HepG2 (cell line): ENCODE data around the gene PIK3R3. TPM values are rescaled to one million over a fixed set of nuclear protein-coding genes. Genes with fewer than 3 reads are reported as not detected.

Experiments used
- ATAC-seq: fragments of 200-7000 bp; cut with Tn5 transposase; 3 replicates; pipeline ENCODE4 v1.9.1; 2020; ENCODE audit warnings: mild to moderate bottlenecking, moderate library complexity
- BruUV-seq: library from RNA; stranded (reverse); fragments of 400-500 nt; replicated peaks from 2 replicates; lab custom pipeline; 2021; lab: Mats Ljungman, UMichigan
- CTCF ChIA-PET: fragments of 300-600 bp; formaldehyde crosslinking; extraction: SDS; loops from one replicate; lab custom pipeline; 2021; ENCODE audit warnings: low total read pairs, inconsistent platforms, low intra/inter-chr PET ratio; lab: Yijun Ruan, JAX
- POLR2A ChIA-PET: fragments of 350-600 bp; sonication (Branson Sonifier 250); formaldehyde crosslinking; loops from one replicate; lab custom pipeline; 2020; ENCODE audit warnings: antibody characterized with exemption, inconsistent platforms; lab: Yijun Ruan, JAX
- DNase-seq: peaks from one replicate; pipeline ENCODE4 v3.0.0-alpha.2; 2015; ENCODE audit warnings: low spot score
- FAIRE-seq: peaks from 3 replicates; lab custom pipeline; 2011; peaks lifted over from hg19 to GRCh38; lab: Jason Lieb, UNC
- H2AFZ ChIP-seq: one replicate; pipeline ENCODE4 v1.6.1; 2011; ENCODE audit warnings: low read length, inconsistent platforms
- H3K27ac ChIP-seq: fragments of 300-600 bp; 3 replicates; pipeline ENCODE4 v1.8.0; 2011; ENCODE audit warnings: mixed run types, mild to moderate bottlenecking, mixed read lengths, low read length, inconsistent platforms; ENCODE audit not compliant: insufficient read depth; ENCODE audit errors: extremely low read length
- H3K27me3 ChIP-seq, 2 experiments: fragments of 200-600 bp in 1 of 2; 2 replicates in 1 of 2; 3 replicates in 1 of 2; pipeline versions ENCODE4 v1.6.0 to v1.8.0; 2011; ENCODE audit warnings: low read length in 2 of 2, mild to moderate bottlenecking in 2 of 2, moderate library complexity in 2 of 2, inconsistent platforms in 1 of 2; ENCODE audit not compliant: insufficient read depth in 2 of 2, control insufficient read depth in 1 of 2
- H3K36me3 ChIP-seq, 2 experiments: fragments of 200-600 bp in 1 of 2; replicated peaks in 1 of 2; 2 replicates in 1 of 2; 3 replicates in 1 of 2; pipeline versions ENCODE4 v1.5.1 to v1.8.0; 2011; ENCODE audit warnings: low read length in 2 of 2, inconsistent platforms in 1 of 2; ENCODE audit not compliant: insufficient read depth in 2 of 2, control insufficient read depth in 1 of 2
- H3K4me1 ChIP-seq: 2 replicates; pipeline ENCODE4 v1.5.1; 2012; ENCODE audit warnings: low read length, inconsistent platforms; ENCODE audit not compliant: insufficient read depth
- H3K4me2 ChIP-seq: 2 replicates; pipeline ENCODE4 v1.6.0; 2011; ENCODE audit warnings: low read depth, low read length, inconsistent platforms
- H3K4me3 ChIP-seq, 3 experiments: fragments of 200-600 bp in 1 of 3; sonication (generic), shearing (Covaris generic) in 1 of 3; replicated peaks in 1 of 3; 2 replicates each; pipeline ENCODE4 v1.5.1; 2011 to 2016; ENCODE audit warnings: low read length in 3 of 3, inconsistent platforms in 2 of 3, low read depth in 2 of 3, mild to moderate bottlenecking in 2 of 3, control low read depth in 1 of 3, mixed read lengths in 1 of 3; ENCODE audit not compliant: insufficient read depth in 1 of 3
- H3K79me2 ChIP-seq: one replicate; pipeline ENCODE4 v1.6.1; 2011; ENCODE audit warnings: low read length, inconsistent platforms; ENCODE audit not compliant: insufficient read depth
- H3K9ac ChIP-seq: 2 replicates; pipeline ENCODE4 v1.6.0; 2011; ENCODE audit warnings: mild to moderate bottlenecking, low read depth, low read length, inconsistent platforms; ENCODE audit not compliant: insufficient read depth
- H3K9me3 ChIP-seq: 2 replicates; pipeline ENCODE4 v1.5.1; 2012; ENCODE audit warnings: mild to moderate bottlenecking, low read length
- H4K20me1 ChIP-seq: 2 replicates; pipeline ENCODE4 v1.6.0; 2011; ENCODE audit warnings: inconsistent platforms, mild to moderate bottlenecking, low read length, moderate library complexity; ENCODE audit not compliant: insufficient read depth
- EEA1 ChIP-seq: sonication (generic); formaldehyde crosslinking; IDR thresholded peaks from 2 replicates; pipeline ENCODE4 v1.5.1; 2020; ENCODE audit warnings: mild to moderate bottlenecking, missing genetic modification reagents, borderline replicate concordance
- HOXA3 ChIP-seq: sonication (generic); formaldehyde crosslinking; IDR thresholded peaks from 2 replicates; pipeline ENCODE4 v1.5.0; 2020; ENCODE audit warnings: missing genetic modification reagents
- SKI ChIP-seq: fragments of 450-650 bp; IDR thresholded peaks from one replicate; pipeline ENCODE4 v1.6.1; 2018; ENCODE audit warnings: mild to moderate bottlenecking; ENCODE audit not compliant: partially characterized antibody
- TAF15 ChIP-seq: fragments of 200-400 bp; formaldehyde crosslinking; IDR thresholded peaks from one replicate; pipeline ENCODE4 v1.6.1; 2018; ENCODE audit warnings: mild to moderate bottlenecking, low read depth, low read length; ENCODE audit not compliant: poor library complexity, severe bottlenecking
- ZFP37 ChIP-seq: sonication (generic); formaldehyde crosslinking; IDR thresholded peaks from 2 replicates; pipeline ENCODE4 v1.4.0; 2020; ENCODE audit warnings: missing genetic modification reagents, borderline replicate concordance
- in situ Hi-C: cut with HindIII; loops from 2 replicates; pipeline ENCODE4 v1.10.0; 2017; ENCODE audit warnings: low pct_unique_long_range_greater_than_20kb; ENCODE audit not compliant: extremely low pct_ligation_motif_present
- intact Hi-C: fragments of 100-400 bp; cut with micrococcal nuclease; formaldehyde crosslinking; loops from one replicate; pipeline ENCODE4 v1.10.0; 2022; ENCODE audit not compliant: unreplicated experiment
- polyA plus RNA-seq, 8 experiments: library from polyadenylated mRNA; depleted of rRNA in 3 of 8; stranded (reverse) in 7 of 8; unstranded in 1 of 8; fragments of >200 nt; fragmentation: Illumina TruSeq in 4 of 8; extraction: Trizol in 4 of 8; gene quantifications; 2 replicates each; pipeline versions ENCODE4 v1.2.1 to v1.2.3, GENCODE V29; 2011 to 2016; ENCODE audit warnings: low read depth in 4 of 8, missing spikeins in 1 of 8, mixed read lengths in 1 of 8; ENCODE audit not compliant: insufficient read depth in 1 of 8
- total RNA-seq, 5 experiments: library from RNA; depleted of rRNA; stranded (reverse); fragments of >200 nt; fragmentation: Illumina TruSeq; extraction: Trizol; gene quantifications; 2 replicates each; pipeline ENCODE4 v1.2.3, GENCODE V29; 2016; ENCODE audit warnings: low read depth in 1 of 5
- TF ChIP-seq, protein P1 (sequence below): sonication (generic); formaldehyde crosslinking; conservative IDR thresholded peaks from 2 replicates; pipeline ENCODE4 v1.4.0; 2020; ENCODE audit warnings: missing genetic modification reagents
- TF ChIP-seq, protein P2 (sequence below), 2 experiments: fragments of 450-650 bp in 1 of 2; sonication (generic) in 1 of 2; formaldehyde crosslinking; IDR thresholded peaks; 2 replicates each; pipeline versions ENCODE4 v1.5.0 to v1.8.0; 2020 to 2022; ENCODE audit warnings: mild to moderate bottlenecking in 1 of 2, missing genetic modification reagents in 1 of 2
- TF ChIP-seq, protein P3 (sequence below): sonication (generic); formaldehyde crosslinking; IDR thresholded peaks from 2 replicates; pipeline ENCODE4 v1.5.0; 2020; ENCODE audit warnings: missing genetic modification reagents
- TF ChIP-seq, protein P4 (sequence below): sonication (generic); formaldehyde crosslinking; IDR thresholded peaks from 2 replicates; pipeline ENCODE4 v1.8.0; 2022; ENCODE audit warnings: missing genetic modification reagents, low read depth, mild to moderate bottlenecking, borderline replicate concordance

PIK3R3 gene
- total and polyA plus RNA-seq, 2 of the 13 experiments (the other 11 are each of a cell fraction or from before 2014, with no cell fraction given) = 0.37 to 6.9 TPM

DNA sequence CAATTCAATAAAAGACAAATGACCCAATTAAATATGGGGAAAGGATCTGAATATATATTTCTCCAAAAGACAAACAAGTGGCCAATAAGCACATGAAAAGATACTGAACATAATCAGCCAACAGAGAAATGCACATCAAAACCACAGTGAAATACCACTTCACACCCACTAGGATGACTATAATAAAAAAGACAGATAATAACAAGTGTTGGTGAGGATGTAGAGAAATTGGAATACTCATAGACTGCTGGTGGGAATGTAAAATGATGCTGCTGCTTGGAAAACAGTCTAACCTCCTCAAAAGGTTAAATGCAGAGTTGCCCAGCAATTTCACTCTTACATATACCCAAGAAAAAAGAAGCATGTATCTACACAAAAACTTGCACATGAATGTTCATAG, 48.9 kb downstream of the PIK3R3 start:
- no peaks in the 10 kb centered on the region for H3K36me3 ChIP-seq
- no peak for ATAC-seq

More for the DNA sequence above, 48.9 kb downstream of the PIK3R3 start:
- DNase-seq (no peak), FAIRE-seq (no peak)
- Histone ChIP-seq H3K27ac (no peak overlapping the region), H4K20me1 (no peaks in the 10 kb centered on the region), H2AFZ (no peak overlapping the region), H3K9ac (no peak overlapping the region), H3K79me2 (no peaks in the 10 kb centered on the region), H3K4me3 (no peak overlapping the region), H3K9me3 (no peaks in the 10 kb centered on the region), H3K4me2 (no peak overlapping the region), H3K4me1 (no peaks in the 10 kb centered on the region), H3K27me3 (no peaks in the 10 kb centered on the region)
- in situ Hi-C loops (no loop called here), intact Hi-C loops (no loop called here)
- no TSS peak for BruUV-seq
- ChIA-PET POLR2A (no interaction called here), CTCF (no interaction called here)
- TF ChIP-seq, protein P1, sequence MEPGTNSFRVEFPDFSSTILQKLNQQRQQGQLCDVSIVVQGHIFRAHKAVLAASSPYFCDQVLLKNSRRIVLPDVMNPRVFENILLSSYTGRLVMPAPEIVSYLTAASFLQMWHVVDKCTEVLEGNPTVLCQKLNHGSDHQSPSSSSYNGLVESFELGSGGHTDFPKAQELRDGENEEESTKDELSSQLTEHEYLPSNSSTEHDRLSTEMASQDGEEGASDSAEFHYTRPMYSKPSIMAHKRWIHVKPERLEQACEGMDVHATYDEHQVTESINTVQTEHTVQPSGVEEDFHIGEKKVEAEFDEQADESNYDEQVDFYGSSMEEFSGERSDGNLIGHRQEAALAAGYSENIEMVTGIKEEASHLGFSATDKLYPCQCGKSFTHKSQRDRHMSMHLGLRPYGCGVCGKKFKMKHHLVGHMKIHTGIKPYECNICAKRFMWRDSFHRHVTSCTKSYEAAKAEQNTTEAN (CRISPR knock-in tag) = no peak
- TF ChIP-seq EEA1 (CRISPR knock-in tag) (no peak), ZFP37 (CRISPR knock-in tag) (no peak), SKI (no peak), HOXA3 (CRISPR knock-in tag) (no peak), TAF15 (no peak)
- TF ChIP-seq, protein P2, sequence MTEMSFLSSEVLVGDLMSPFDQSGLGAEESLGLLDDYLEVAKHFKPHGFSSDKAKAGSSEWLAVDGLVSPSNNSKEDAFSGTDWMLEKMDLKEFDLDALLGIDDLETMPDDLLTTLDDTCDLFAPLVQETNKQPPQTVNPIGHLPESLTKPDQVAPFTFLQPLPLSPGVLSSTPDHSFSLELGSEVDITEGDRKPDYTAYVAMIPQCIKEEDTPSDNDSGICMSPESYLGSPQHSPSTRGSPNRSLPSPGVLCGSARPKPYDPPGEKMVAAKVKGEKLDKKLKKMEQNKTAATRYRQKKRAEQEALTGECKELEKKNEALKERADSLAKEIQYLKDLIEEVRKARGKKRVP (CRISPR knock-in tag; IDR thresholded peaks at IDR 0.05) = no peak
- TF ChIP-seq, protein P3, sequence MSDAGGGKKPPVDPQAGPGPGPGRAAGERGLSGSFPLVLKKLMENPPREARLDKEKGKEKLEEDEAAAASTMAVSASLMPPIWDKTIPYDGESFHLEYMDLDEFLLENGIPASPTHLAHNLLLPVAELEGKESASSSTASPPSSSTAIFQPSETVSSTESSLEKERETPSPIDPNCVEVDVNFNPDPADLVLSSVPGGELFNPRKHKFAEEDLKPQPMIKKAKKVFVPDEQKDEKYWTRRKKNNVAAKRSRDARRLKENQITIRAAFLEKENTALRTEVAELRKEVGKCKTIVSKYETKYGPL (CRISPR knock-in tag) = no peak
- TF ChIP-seq, protein P4, sequence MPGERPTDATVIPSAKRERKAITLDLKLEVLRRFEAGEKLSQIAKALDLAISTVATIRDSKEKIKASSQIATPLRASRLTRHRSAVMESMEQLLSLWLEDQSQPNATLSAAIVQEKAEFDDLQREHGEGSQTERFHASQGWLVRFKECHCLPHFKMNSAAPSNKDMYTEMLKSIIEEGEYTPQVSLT (CRISPR knock-in tag) = no peak
